ENCODE data around the gene HAUS3.
A peak's percentile ranks its signal among the peaks of the same experiment; 100 is the strongest.
"Not testable (repeated sequence)": the region's sequence is repeated elsewhere in the genome, so short reads cannot be mapped to it uniquely, and the experiment has no call there.

The HAUS3 gene

GRCh38 chr4:2220016-2220630 is 21.8 kb downstream of the HAUS3 start:
- DNase-seq (ENCODE audit: low spot score): peak; percentile 85

- no peak for DNase-seq (ENCODE audit: low spot score)
These were observed 22.6 kb downstream of the HAUS3 start for GRCh38 chr4:2219233-2219760.

GRCh38 chr4:2218436-2218835 is 23.5 kb downstream of the HAUS3 start:
- no peak for DNase-seq (ENCODE audit: low spot score)

GRCh38 chr4:2217726-2218125 is 24.2 kb downstream of the HAUS3 start:
- DNase-seq (ENCODE audit: low spot score): no peak

- no peak for DNase-seq (ENCODE audit: low spot score)
These were observed 29.1 kb downstream of the HAUS3 start for GRCh38 chr4:2212831-2213230.

- not testable (repeated sequence) for DNase-seq (ENCODE audit: low spot score)
These were observed 39.1 kb downstream of the HAUS3 start for GRCh38 chr4:2202789-2203188.

GRCh38 chr4:2194496-2194895 is 47.4 kb downstream of the HAUS3 start:
- no peak for DNase-seq (ENCODE audit: low spot score)

- DNase-seq (ENCODE audit: low spot score): no peak
These were observed 48.6 kb downstream of the HAUS3 start for GRCh38 chr4:2193326-2193725.

- DNase-seq (ENCODE audit: low spot score): no peak
These were observed 55.1 kb downstream of the HAUS3 start for GRCh38 chr4:2186865-2187172.

- DNase-seq (ENCODE audit: low spot score): peak; percentile 69
These were observed 55.6 kb downstream of the HAUS3 start for GRCh38 chr4:2186133-2186864.

- DNase-seq (ENCODE audit: low spot score): no peak
These were observed 58.5 kb downstream of the HAUS3 start for GRCh38 chr4:2183394-2183793.

GRCh38 chr4:2182994-2183393 is 58.9 kb downstream of the HAUS3 start:
- DNase-seq (ENCODE audit: low spot score): no peak

- no peak for DNase-seq (ENCODE audit: low spot score)
These were observed 61.5 kb downstream of the HAUS3 start for GRCh38 chr4:2180410-2180809.

- DNase-seq (ENCODE audit: low spot score): no peak
These were observed 62.2 kb downstream of the HAUS3 start for GRCh38 chr4:2179717-2180116.

- DNase-seq (ENCODE audit: low spot score): no peak
These were observed 62.9 kb downstream of the HAUS3 start for GRCh38 chr4:2178986-2179385.
